SK-N-SH (cell line): ENCODE results near the gene DFFB. TPM values are rescaled to one million over a fixed set of nuclear protein-coding genes. Genes with fewer than 3 reads are reported as not detected.

Experiments
- CTCF ChIA-PET: fragments of 300-600, 350-600 bp; formaldehyde crosslinking; extraction: SDS; loops from one replicate; lab custom pipeline; 2021; lab: Yijun Ruan, JAX
- POLR2A ChIA-PET: fragments of 350-600 bp; sonication (Branson Sonifier 250); formaldehyde crosslinking; extraction: SDS; loops from one replicate; lab custom pipeline; 2020; ENCODE audit warnings: antibody characterized with exemption, inconsistent platforms; lab: Yijun Ruan, JAX
- DNase-seq: peaks from one replicate; pipeline ENCODE4 v3.0.0; 2012
- H2AFZ ChIP-seq: fragments of 200-600 bp; sonication (generic); 2 replicates; pipeline ENCODE4 v1.8.1; 2016; ENCODE audit warnings: antibody characterized with exemption, mild to moderate bottlenecking, low read depth
- H3F3A ChIP-seq: fragments of 200-600 bp; sonication (generic); replicated peaks from 2 replicates; pipeline ENCODE3; 2016; ENCODE audit warnings: antibody characterized with exemption, mild to moderate bottlenecking; ENCODE audit not compliant: insufficient read depth
- H3K27ac ChIP-seq, 2 experiments: fragments of 200-500 bp in 1 of 2; fragments of 200-600 bp in 1 of 2; sonication (Bioruptor generic) in 1 of 2; sonication (generic), shearing (Covaris generic) in 1 of 2; 2 replicates each; pipeline versions ENCODE4 v1.5.1 to v1.6.1; 2014 to 2016; ENCODE audit warnings: low read depth in 2 of 2, inconsistent platforms in 1 of 2, low read length in 1 of 2, mild to moderate bottlenecking in 1 of 2, mixed read lengths in 1 of 2
- H3K27me3 ChIP-seq: fragments of 200-600 bp; sonication (generic), shearing (Covaris generic); 2 replicates; pipeline ENCODE4 v1.6.1; 2016; ENCODE audit warnings: mixed run types; ENCODE audit not compliant: insufficient read depth
- H3K36me3 ChIP-seq, 2 experiments: fragments of 200-500 bp in 1 of 2; fragments of 200-600 bp in 1 of 2; sonication (Bioruptor generic) in 1 of 2; sonication (generic) in 1 of 2; replicated peaks in 1 of 2; 2 replicates each; pipeline versions ENCODE3 to v1.5.1; 2014 to 2016; ENCODE audit warnings: low read length in 1 of 2, mild to moderate bottlenecking in 1 of 2; ENCODE audit not compliant: insufficient read depth in 2 of 2, control insufficient read depth in 1 of 2
- H3K4me1 ChIP-seq, 2 experiments: fragments of 200-500 bp in 1 of 2; fragments of 200-600 bp in 1 of 2; sonication (Bioruptor generic) in 1 of 2; sonication (generic), shearing (Covaris generic) in 1 of 2; 2 replicates each; pipeline versions ENCODE4 v1.5.1 to v1.6.1; 2014 to 2016; ENCODE audit warnings: low read depth in 1 of 2, low read length in 1 of 2, mixed run types in 1 of 2; ENCODE audit not compliant: insufficient read depth in 2 of 2, control insufficient read depth in 1 of 2
- H3K4me2 ChIP-seq: fragments of 200-600 bp; sonication (generic), shearing (Covaris generic); 2 replicates; pipeline ENCODE4 v1.6.1; 2017; ENCODE audit warnings: mixed run types
- H3K4me3 ChIP-seq, 2 experiments: fragments of 200-500 bp in 1 of 2; fragments of 200-600 bp in 1 of 2; sonication (Bioruptor generic) in 1 of 2; sonication (generic), shearing (Covaris generic) in 1 of 2; 2 replicates each; pipeline versions ENCODE4 v1.5.1 to v1.8.1; 2014 to 2016; ENCODE audit warnings: low read depth in 2 of 2, inconsistent platforms in 1 of 2, low read length in 1 of 2, mild to moderate bottlenecking in 1 of 2, mixed read lengths in 1 of 2, moderate library complexity in 1 of 2
- H3K79me2 ChIP-seq: fragments of 200-600 bp; sonication (generic); 2 replicates; pipeline ENCODE4 v1.8.1; 2017; ENCODE audit warnings: mild to moderate bottlenecking; ENCODE audit not compliant: insufficient read depth
- H3K9ac ChIP-seq: fragments of 200-600 bp; sonication (generic); 2 replicates; pipeline ENCODE4 v1.6.1; 2017; ENCODE audit warnings: mixed run types
- H3K9me2 ChIP-seq: fragments of 200-600 bp; sonication (generic); 2 replicates; pipeline ENCODE4 v1.6.1; 2017; ENCODE audit warnings: mixed run types
- H3K9me3 ChIP-seq: fragments of 200-600 bp; sonication (generic); 2 replicates; pipeline ENCODE4 v1.6.1; 2017; ENCODE audit warnings: mixed run types, mild to moderate bottlenecking, moderate library complexity
- H4K20me1 ChIP-seq: fragments of 200-600 bp; sonication (generic); 2 replicates; pipeline ENCODE4 v1.6.1; 2017; ENCODE audit warnings: mild to moderate bottlenecking, mixed run types; ENCODE audit not compliant: insufficient read depth
- CHD2 ChIP-seq: fragments of 150-350 bp; IDR thresholded peaks from 2 replicates; pipeline ENCODE4 v1.6.1; 2018; ENCODE audit warnings: low read length; ENCODE audit not compliant: partially characterized antibody
- ELF1 ChIP-seq: IDR thresholded peaks from 2 replicates; pipeline ENCODE4 v1.4.0; 2012
- EP300 ChIP-seq, 2 experiments: IDR thresholded peaks; 2 replicates each; pipeline versions ENCODE4 v1.4.0 to v1.6.1; 2012; ENCODE audit warnings: borderline replicate concordance in 1 of 2, low read depth in 1 of 2, low read length in 1 of 2
- FOSL2 ChIP-seq: IDR thresholded peaks from 2 replicates; pipeline ENCODE4 v1.4.0; 2012; ENCODE audit warnings: low read depth, mild to moderate bottlenecking, moderate library complexity, borderline replicate concordance
- FOXJ3 ChIP-seq: sonication (generic); formaldehyde crosslinking; IDR thresholded peaks from 2 replicates; pipeline ENCODE4 v1.5.1; 2020; ENCODE audit warnings: mild to moderate bottlenecking, missing genetic modification reagents
- GABPA ChIP-seq: IDR thresholded peaks from 2 replicates; pipeline ENCODE4 v1.4.0; 2012; ENCODE audit warnings: low read depth, mild to moderate bottlenecking
- GATA2 ChIP-seq: sonication (generic); formaldehyde crosslinking; IDR thresholded peaks from 2 replicates; pipeline ENCODE4 v1.5.0; 2020; ENCODE audit warnings: mild to moderate bottlenecking, missing genetic modification reagents
- IRF3 ChIP-seq: fragments of 150-350 bp; IDR thresholded peaks from 2 replicates; pipeline ENCODE4 v1.6.1; 2016; ENCODE audit warnings: mild to moderate bottlenecking, low read depth, low read length
- MXI1 ChIP-seq: IDR thresholded peaks from 2 replicates; pipeline ENCODE4 v1.6.1; 2012; ENCODE audit warnings: mild to moderate bottlenecking, low read depth, low read length, improper control_type of control experiment
- NFIC ChIP-seq: IDR thresholded peaks from 2 replicates; pipeline ENCODE4 v1.4.0; 2012; ENCODE audit warnings: borderline replicate concordance
- NRF1 ChIP-seq: IDR thresholded peaks from 2 replicates; pipeline ENCODE4 v1.6.1; 2012; ENCODE audit warnings: low read depth, mild to moderate bottlenecking, low read length
- RAD21 ChIP-seq: IDR thresholded peaks from 2 replicates; pipeline ENCODE4 v1.6.1; 2012; ENCODE audit warnings: mild to moderate bottlenecking, low read length
- RCOR1 ChIP-seq: fragments of 150-350 bp; IDR thresholded peaks from 2 replicates; pipeline ENCODE4 v1.6.1; 2017; ENCODE audit warnings: antibody characterized with exemption, low read length
- REST ChIP-seq: IDR thresholded peaks from 2 replicates; pipeline ENCODE4 v1.6.1; 2012; ENCODE audit warnings: mild to moderate bottlenecking, low read depth, low read length, moderate library complexity
- RFX5 ChIP-seq: IDR thresholded peaks from 2 replicates; pipeline ENCODE4 v1.6.1; 2012; ENCODE audit warnings: mild to moderate bottlenecking, improper control_type of control experiment, low read length
- TAF1 ChIP-seq: IDR thresholded peaks from 2 replicates; pipeline ENCODE4 v1.6.1; 2012; ENCODE audit warnings: low read depth, mild to moderate bottlenecking, low read length, moderate library complexity, borderline replicate concordance
- TCF12 ChIP-seq: IDR thresholded peaks from 2 replicates; pipeline ENCODE4 v1.4.0; 2012
- USF1 ChIP-seq: IDR thresholded peaks from 2 replicates; pipeline ENCODE4 v1.4.0; 2012; ENCODE audit warnings: low read depth, borderline replicate concordance
- YY1 ChIP-seq: IDR thresholded peaks from 2 replicates; pipeline ENCODE4 v1.4.0; 2012; ENCODE audit warnings: low read depth, mild to moderate bottlenecking
- WGBS: methylation state at CpG from one replicate; pipeline ENCODE4 v1.1.6; 2017; ENCODE audit warnings: low lambda C conversion rate; 5-methylcytosine and 5-hydroxymethylcytosine counted together
- polyA plus RNA-seq, 3 experiments: library from polyadenylated mRNA; depleted of rRNA; stranded (reverse); fragments of >200 nt; gene quantifications; 2 replicates each; pipeline ENCODE4 v1.2.3, GENCODE V29; 2012

Gene DFFB
- polyA plus RNA-seq, 1 of the 3 experiments (the other 2 are of a cell fraction), result 8.2 TPM

GRCh38 chr1:3923378-3924185, 66.3 kb downstream of the DFFB start:
- H4K20me1 ChIP-seq, result no peaks in the 10 kb centered on the region
- WGBS, result 42% methylated on average over 14 of the region's 25 CpGs
- H3K36me3 ChIP-seq, result no peaks in the 10 kb centered on the region
- H3K4me3 ChIP-seq, result no peak overlapping the region
- ChIA-PET CTCF (no interaction called here), POLR2A (no interaction called here)
- no peak overlapping the region for H2AFZ ChIP-seq
- H3K4me1 ChIP-seq, result no peaks in the 10 kb centered on the region
- no peaks in the 10 kb centered on the region for H3K9me3 ChIP-seq
- H3K9me2 ChIP-seq, result no peaks in the 10 kb centered on the region
- no peaks in the 10 kb centered on the region for H3K27me3 ChIP-seq
- H3K4me2 ChIP-seq, result no peak overlapping the region
- no peak for DNase-seq
- H3K79me2 ChIP-seq, result no peaks in the 10 kb centered on the region
- no peak for TF ChIP-seq NRF1
- TF ChIP-seq GATA2 (CRISPR knock-in tag), result no peak
- no peak for TF ChIP-seq USF1
- TF ChIP-seq RFX5, result no peak
- TF ChIP-seq ELF1, result no peak
- TF ChIP-seq FOSL2, result no peak
- H3K9ac ChIP-seq, result no peak overlapping the region
- H3K27ac ChIP-seq, result no peak overlapping the region
- no peaks in the 10 kb centered on the region for H3F3A ChIP-seq

- Histone ChIP-seq H3K9me2 (no peaks in the 10 kb centered on the region), H3K36me3 (no peaks in the 10 kb centered on the region), H4K20me1 (no peaks in the 10 kb centered on the region), H3K4me3 (no peak overlapping the region), H3K4me2 (no peak overlapping the region), H3K27me3 (no peaks in the 10 kb centered on the region), H3K9me3 (no peaks in the 10 kb centered on the region), H3K27ac (no peak overlapping the region), H3K79me2 (no peaks in the 10 kb centered on the region), H3K9ac (no peak overlapping the region), H2AFZ (no peak overlapping the region), H3F3A (no peaks in the 10 kb centered on the region), H3K4me1 (no peaks in the 10 kb centered on the region)
- CTCF ChIA-PET, result no interaction called here
- TF ChIP-seq YY1, result no peak
- no peak for TF ChIP-seq GABPA
- TF ChIP-seq USF1, result no peak
- TF ChIP-seq TCF12, result no peak
- no peak for TF ChIP-seq IRF3
- TF ChIP-seq NFIC, result no peak
- TF ChIP-seq FOXJ3 (CRISPR knock-in tag), result no peak
- TF ChIP-seq MXI1, result no peak
- no peak for TF ChIP-seq REST
- no peak for TF ChIP-seq CHD2
- no peak for TF ChIP-seq GATA2 (CRISPR knock-in tag)
- TF ChIP-seq RAD21, result no peak
- no peak for TF ChIP-seq RCOR1
- TF ChIP-seq TAF1, result no peak
- TF ChIP-seq EP300 (IDR thresholded peaks at IDR 0.05; ENCODE audit: borderline replicate concordance in 1 of 2, low read depth in 1 of 2, low read length in 1 of 2), result no peak
- no peak for TF ChIP-seq NRF1
- no peak for DNase-seq
- POLR2A ChIA-PET, result no interaction called here
- WGBS, result 10% methylated on average over 2 of the region's 13 CpGs
Observed at GRCh38 chr1:3924186-3924824, 67.0 kb downstream of the DFFB start.
